ENCODE measurements around the gene TNK1. TPM values are rescaled to one million over a fixed set of nuclear protein-coding genes. Genes with fewer than 3 reads are reported as not detected.
A peak's percentile ranks its signal among the peaks of the same experiment; 100 is the strongest.

TNK1 gene
- total and polyA plus RNA-seq, 4 donors, result 1.9 to 6.6 (median 2.7) TPM

GRCh38 chr17:7380321-7380720, 568 bp upstream of the TNK1 start:
- H3K4me3 ChIP-seq (ENCODE audit: low read length in 2 of 2), result no peak overlapping the region
- ATAC-seq (ENCODE audit: low FRiP score) (peak; percentile 44), DNase-seq (peak in 1 of 2 donors; percentile 80)
- no peaks in the 10 kb centered on the region for H3K9me3 ChIP-seq (ENCODE audit: control insufficient read depth, low read length)
- no peaks in the 10 kb centered on the region for H3K27me3 ChIP-seq (ENCODE audit: control insufficient read depth in 1 of 2, insufficient read depth in 2 of 2, low read length in 1 of 2)
- intact Hi-C loops (cut with DNase I), result no loop called here
- no peaks in the 10 kb centered on the region for H3K4me1 ChIP-seq (ENCODE audit: control insufficient read depth in 1 of 2, insufficient read depth in 2 of 2, low read length in 2 of 2)
- WGBS, 2 donors, result 15 to 16% methylated on average over 7 of the region's 7 CpGs
- H3K27ac ChIP-seq (ENCODE audit: low read depth in 1 of 2, low read length in 2 of 2), result no peak overlapping the region
- no peaks in the 10 kb centered on the region for H3K36me3 ChIP-seq (ENCODE audit: control insufficient read depth in 1 of 2, insufficient read depth in 2 of 2, low read length in 1 of 2)

GRCh38 chr17:7382901-7383300, 2.0 kb downstream of the TNK1 start:
- H3K4me1 ChIP-seq (ENCODE audit: control insufficient read depth in 1 of 2, insufficient read depth in 2 of 2, low read length in 2 of 2), result no peaks in the 10 kb centered on the region
- 91 to 92% methylated on average over 10 of the region's 10 CpGs for WGBS, 2 donors
- intact Hi-C loops (cut with DNase I), result no loop called here
- DNase-seq (no peak), ATAC-seq (ENCODE audit: low FRiP score) (no peak)
- H3K4me3 ChIP-seq (ENCODE audit: low read length in 2 of 2), result no peak overlapping the region
- H3K9me3 ChIP-seq (ENCODE audit: control insufficient read depth, low read length), result no peaks in the 10 kb centered on the region
- H3K36me3 ChIP-seq (ENCODE audit: control insufficient read depth in 1 of 2, insufficient read depth in 2 of 2, low read length in 1 of 2), result no peaks in the 10 kb centered on the region
- no peak overlapping the region for H3K27ac ChIP-seq (ENCODE audit: low read depth in 1 of 2, low read length in 2 of 2)
- H3K27me3 ChIP-seq (ENCODE audit: control insufficient read depth in 1 of 2, insufficient read depth in 2 of 2, low read length in 1 of 2), result no peaks in the 10 kb centered on the region

- DNase-seq (no peak), ATAC-seq (ENCODE audit: low FRiP score) (no peak)
- intact Hi-C loops (cut with DNase I), result no loop called here
- H3K27me3 ChIP-seq (ENCODE audit: control insufficient read depth in 1 of 2, insufficient read depth in 2 of 2, low read length in 1 of 2), result no peaks in the 10 kb centered on the region
- no peak overlapping the region for H3K27ac ChIP-seq (ENCODE audit: low read depth in 1 of 2, low read length in 2 of 2)
- no peaks in the 10 kb centered on the region for H3K9me3 ChIP-seq (ENCODE audit: control insufficient read depth, low read length)
- H3K4me1 ChIP-seq (ENCODE audit: control insufficient read depth in 1 of 2, insufficient read depth in 2 of 2, low read length in 2 of 2), result no peaks in the 10 kb centered on the region
- no peak overlapping the region for H3K4me3 ChIP-seq (ENCODE audit: low read length in 2 of 2)
- WGBS, 2 donors, result 73 to 77% methylated on average over 10 to 11 of the region's 11 CpGs
- no peaks in the 10 kb centered on the region for H3K36me3 ChIP-seq (ENCODE audit: control insufficient read depth in 1 of 2, insufficient read depth in 2 of 2, low read length in 1 of 2)
These were observed 2.5 kb downstream of the TNK1 start for GRCh38 chr17:7383371-7383741.

- Histone ChIP-seq H3K4me1 (ENCODE audit: control insufficient read depth in 1 of 2, insufficient read depth in 2 of 2, low read length in 2 of 2) (no peaks in the 10 kb centered on the region), H3K4me3 (ENCODE audit: low read length in 2 of 2) (no peak overlapping the region), H3K36me3 (ENCODE audit: control insufficient read depth in 1 of 2, insufficient read depth in 2 of 2, low read length in 1 of 2) (no peaks in the 10 kb centered on the region), H3K27me3 (ENCODE audit: control insufficient read depth in 1 of 2, insufficient read depth in 2 of 2, low read length in 1 of 2) (no peaks in the 10 kb centered on the region), H3K27ac (ENCODE audit: low read depth in 1 of 2, low read length in 2 of 2) (no peak overlapping the region), H3K9me3 (ENCODE audit: control insufficient read depth, low read length) (no peaks in the 10 kb centered on the region)
- intact Hi-C loops (cut with DNase I), result no loop called here
- DNase-seq (peak in 1 of 2 donors; percentile 56), ATAC-seq (ENCODE audit: low FRiP score) (peak; percentile 80)
- 3 to 5% methylated on average over 55 to 65 of the region's 65 CpGs for WGBS, 2 donors
These were observed 3.0 kb downstream of the TNK1 start for GRCh38 chr17:7383742-7384488.

- Histone ChIP-seq H3K27me3 (ENCODE audit: control insufficient read depth in 1 of 2, insufficient read depth in 2 of 2, low read length in 1 of 2) (no peaks in the 10 kb centered on the region), H3K4me3 (ENCODE audit: low read length in 2 of 2) (no peak overlapping the region), H3K9me3 (ENCODE audit: control insufficient read depth, low read length) (no peaks in the 10 kb centered on the region), H3K36me3 (ENCODE audit: control insufficient read depth in 1 of 2, insufficient read depth in 2 of 2, low read length in 1 of 2) (no peaks in the 10 kb centered on the region), H3K4me1 (ENCODE audit: control insufficient read depth in 1 of 2, insufficient read depth in 2 of 2, low read length in 2 of 2) (no peaks in the 10 kb centered on the region), H3K27ac (ENCODE audit: low read depth in 1 of 2, low read length in 2 of 2) (no peak overlapping the region)
- intact Hi-C loops (cut with DNase I), result no loop called here
- 54% methylated on average over 23 of the region's 23 CpGs for WGBS, 2 donors
- no peak for ATAC-seq (ENCODE audit: low FRiP score)
- DNase-seq, result no peak
These were observed 3.7 kb downstream of the TNK1 start for GRCh38 chr17:7384489-7385081.

- DNase-seq (no peak), ATAC-seq (ENCODE audit: low FRiP score) (no peak)
- Histone ChIP-seq H3K4me1 (ENCODE audit: control insufficient read depth in 1 of 2, insufficient read depth in 2 of 2, low read length in 2 of 2) (no peaks in the 10 kb centered on the region), H3K27ac (ENCODE audit: low read depth in 1 of 2, low read length in 2 of 2) (no peak overlapping the region), H3K36me3 (ENCODE audit: control insufficient read depth in 1 of 2, insufficient read depth in 2 of 2, low read length in 1 of 2) (no peaks in the 10 kb centered on the region), H3K4me3 (ENCODE audit: low read length in 2 of 2) (no peak overlapping the region), H3K27me3 (ENCODE audit: control insufficient read depth in 1 of 2, insufficient read depth in 2 of 2, low read length in 1 of 2) (no peaks in the 10 kb centered on the region), H3K9me3 (ENCODE audit: control insufficient read depth, low read length) (no peaks in the 10 kb centered on the region)
- intact Hi-C loops (cut with DNase I), result no loop called here
- WGBS, 2 donors, result 95 to 96% methylated on average over 10 of the region's 10 CpGs
These were observed 8.0 kb downstream of the TNK1 start for GRCh38 chr17:7388856-7389255.

GRCh38 chr17:7389924-7390910, 9.3 kb downstream of the TNK1 start:
- DNase-seq, result no peak
- no peaks in the 10 kb centered on the region for H3K36me3 ChIP-seq (ENCODE audit: control insufficient read depth in 1 of 2, insufficient read depth in 2 of 2, low read length in 1 of 2)
- no peak overlapping the region for H3K27ac ChIP-seq (ENCODE audit: low read depth in 1 of 2, low read length in 2 of 2)
- WGBS, 2 donors, result 86 to 92% methylated on average over 19 of the region's 19 CpGs
- H3K27me3 ChIP-seq (ENCODE audit: control insufficient read depth in 1 of 2, insufficient read depth in 2 of 2, low read length in 1 of 2), result no peaks in the 10 kb centered on the region
- intact Hi-C loops (cut with DNase I), result loop anchor here in 1 of 2 donors (5.0 kb wide), 1 partner anchor 33 kb away; the partner anchor contains the start of gene TMEM95
- ATAC-seq (ENCODE audit: low FRiP score), result no peak
- no peaks in the 10 kb centered on the region for H3K4me1 ChIP-seq (ENCODE audit: control insufficient read depth in 1 of 2, insufficient read depth in 2 of 2, low read length in 2 of 2)
- H3K9me3 ChIP-seq (ENCODE audit: control insufficient read depth, low read length), result no peaks in the 10 kb centered on the region
- H3K4me3 ChIP-seq (ENCODE audit: low read length in 2 of 2), result no peak overlapping the region

GRCh38 chr17:7391307-7391706, 10.4 kb downstream of the TNK1 start:
- Histone ChIP-seq H3K27me3 (ENCODE audit: control insufficient read depth in 1 of 2, insufficient read depth in 2 of 2, low read length in 1 of 2) (no peaks in the 10 kb centered on the region), H3K9me3 (ENCODE audit: control insufficient read depth, low read length) (no peaks in the 10 kb centered on the region), H3K36me3 (ENCODE audit: control insufficient read depth in 1 of 2, insufficient read depth in 2 of 2, low read length in 1 of 2) (no peaks in the 10 kb centered on the region), H3K27ac (ENCODE audit: low read depth in 1 of 2, low read length in 2 of 2) (no peak overlapping the region), H3K4me1 (ENCODE audit: control insufficient read depth in 1 of 2, insufficient read depth in 2 of 2, low read length in 2 of 2) (no peaks in the 10 kb centered on the region), H3K4me3 (ENCODE audit: low read length in 2 of 2) (no peak overlapping the region)
- no peak for DNase-seq
- WGBS, 2 donors, result 83 to 87% methylated on average over 2 of the region's 2 CpGs
- ATAC-seq (ENCODE audit: low FRiP score), result no peak
- intact Hi-C loops (cut with DNase I), result loop anchor here in 1 of 2 donors (5.0 kb wide), 1 partner anchor 34 kb away; the partner anchor contains the start of gene TMEM95

Data from aorta (tissue), 5 donors.